ENCODE measurements around the gene RBFOX1. TPM values are rescaled to one million over a fixed set of nuclear protein-coding genes. Genes with fewer than 3 reads are reported as not detected.

RBFOX1 gene
- total RNA-seq, 2 donors from 2014 or later, result not detected

GRCh38 chr16:7438601-7439000 lies 106.0 kb downstream of the RBFOX1 start:
- 71% methylated on average over 4 to 5 of the region's 5 CpGs for WGBS, 2 donors

GRCh38 chr16:7439518-7439917 lies 106.9 kb downstream of the RBFOX1 start:
- no peaks in the 10 kb centered on the region for H3K9me3 ChIP-seq
- H3K4me3 ChIP-seq, result no peak overlapping the region
- H3K36me3 ChIP-seq (replicated peaks in 1 of 2; ENCODE audit: insufficient read depth in 1 of 2, low read depth in 2 of 2), result no peaks in the 10 kb centered on the region
- no peaks in the 10 kb centered on the region for H3K4me1 ChIP-seq
- intact Hi-C loops (cut with DNase I), result no loop called here
- ATAC-seq (no peak), DNase-seq (no peak)
- no peak for TF ChIP-seq CTCF (IDR thresholded peaks at IDR 0.05)
- TF ChIP-seq POLR2A (IDR thresholded peaks at IDR 0.05), result no peak
- no peaks in the 10 kb centered on the region for H3K27me3 ChIP-seq
- 36 to 43% methylated on average over 4 of the region's 4 CpGs for WGBS, 2 donors
- no peak overlapping the region for H3K27ac ChIP-seq

More at GRCh38 chr16:7438601-7439000, 106.0 kb downstream of the RBFOX1 start:
- Histone ChIP-seq H3K9me3 (no peaks in the 10 kb centered on the region), H3K4me1 (no peaks in the 10 kb centered on the region), H3K27me3 (no peaks in the 10 kb centered on the region), H3K27ac (no peak overlapping the region), H3K4me3 (no peak overlapping the region), H3K36me3 (replicated peaks in 1 of 2; ENCODE audit: insufficient read depth in 1 of 2, low read depth in 2 of 2) (no peaks in the 10 kb centered on the region)
- ATAC-seq (no peak), DNase-seq (no peak)
- TF ChIP-seq POLR2A (IDR thresholded peaks at IDR 0.05) (no peak), CTCF (IDR thresholded peaks at IDR 0.05) (no peak)
- intact Hi-C loops (cut with DNase I), result no loop called here

DNA sequence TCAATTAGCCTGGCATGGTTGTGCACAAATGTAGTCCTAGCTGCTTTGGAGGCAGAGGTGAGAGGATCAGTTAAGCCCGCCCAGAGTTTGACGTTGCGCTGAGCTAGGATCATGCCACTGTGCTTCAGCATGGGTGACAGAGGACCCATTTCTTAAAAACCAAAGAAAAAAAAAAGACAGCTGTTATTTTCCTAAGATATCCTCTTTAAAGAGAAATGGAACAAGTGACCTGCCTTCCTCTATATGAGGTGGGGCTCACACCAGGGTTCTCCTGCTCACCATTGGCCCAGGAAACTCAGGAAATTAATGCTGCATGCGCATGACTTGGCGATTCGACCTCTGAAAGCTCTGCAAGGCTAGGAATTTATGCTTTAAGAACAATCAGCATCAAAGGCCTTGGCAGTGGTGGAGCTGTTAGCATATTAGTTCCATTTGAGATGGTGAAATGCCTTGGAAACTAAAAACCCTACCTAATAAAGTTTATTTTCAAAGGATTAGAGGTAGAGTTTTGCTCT lies 108.3 kb downstream of the RBFOX1 start:
- H3K27me3 ChIP-seq, result no peaks in the 10 kb centered on the region
- H3K36me3 ChIP-seq (replicated peaks in 1 of 2; ENCODE audit: insufficient read depth in 1 of 2, low read depth in 2 of 2), result no peaks in the 10 kb centered on the region
- no peak for ATAC-seq
- intact Hi-C loops (cut with DNase I), result no loop called here
- 54 to 58% methylated on average over 6 of the region's 6 CpGs for WGBS, 2 donors
- H3K27ac ChIP-seq, result no peak overlapping the region
- H3K9me3 ChIP-seq, result no peaks in the 10 kb centered on the region
- no peak for DNase-seq
- no peaks in the 10 kb centered on the region for H3K4me1 ChIP-seq
- TF ChIP-seq CTCF (IDR thresholded peaks at IDR 0.05), result no peak
- no peak for TF ChIP-seq POLR2A (IDR thresholded peaks at IDR 0.05)
- no peak overlapping the region for H3K4me3 ChIP-seq

DNA sequence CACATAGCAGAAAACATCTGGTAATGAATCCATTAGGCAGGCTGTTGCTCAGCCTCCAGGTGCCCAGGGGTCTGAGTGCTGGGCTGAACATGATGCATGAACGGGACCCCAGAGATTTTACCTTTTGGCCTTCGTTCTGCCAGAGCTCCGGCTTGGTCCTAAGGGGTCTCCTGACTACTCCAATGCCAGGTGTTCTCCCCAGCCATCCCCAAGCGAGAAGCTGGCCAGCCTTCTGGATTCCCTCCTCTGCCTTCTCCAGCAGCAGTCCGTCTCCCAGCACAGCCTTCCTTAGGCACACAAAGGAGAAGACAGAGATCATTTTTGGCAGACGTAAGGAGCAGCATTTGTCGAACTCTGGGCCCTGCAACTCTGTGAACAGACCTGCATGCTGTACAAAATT lies 109.4 kb downstream of the RBFOX1 start:
- H3K4me3 ChIP-seq, result no peak overlapping the region
- DNase-seq (no peak), ATAC-seq (no peak)
- TF ChIP-seq CTCF (IDR thresholded peaks at IDR 0.05), result no peak
- no peaks in the 10 kb centered on the region for H3K4me1 ChIP-seq
- H3K27me3 ChIP-seq, result no peaks in the 10 kb centered on the region
- no peak overlapping the region for H3K27ac ChIP-seq
- H3K9me3 ChIP-seq, result no peaks in the 10 kb centered on the region
- 51 to 65% methylated on average over 7 of the region's 7 CpGs for WGBS, 2 donors
- intact Hi-C loops (cut with DNase I), result no loop called here
- H3K36me3 ChIP-seq (replicated peaks in 1 of 2; ENCODE audit: insufficient read depth in 1 of 2, low read depth in 2 of 2), result no peaks in the 10 kb centered on the region

- Histone ChIP-seq H3K27ac (no peak overlapping the region), H3K9me3 (no peaks in the 10 kb centered on the region), H3K27me3 (no peaks in the 10 kb centered on the region), H3K36me3 (replicated peaks in 1 of 2; ENCODE audit: insufficient read depth in 1 of 2, low read depth in 2 of 2) (no peaks in the 10 kb centered on the region), H3K4me1 (no peaks in the 10 kb centered on the region), H3K4me3 (no peak overlapping the region)
- WGBS, 2 donors, result 55 to 60% methylated on average over 4 of the region's 4 CpGs
- ATAC-seq (no peak), DNase-seq (no peak)
- TF ChIP-seq CTCF (IDR thresholded peaks at IDR 0.05) (no peak), POLR2A (IDR thresholded peaks at IDR 0.05) (no peak)
- intact Hi-C loops (cut with DNase I), result no loop called here
These were observed 110.5 kb downstream of the RBFOX1 start for GRCh38 chr16:7443142-7443541.
